ENCODE data around the gene LPIN3. TPM values are rescaled to one million over a fixed set of nuclear protein-coding genes. Genes with fewer than 3 reads are reported as not detected.

LPIN3 gene
- total RNA-seq, 6 donors from 2014 or later: 9.4 to 78.6 (median 14.2) TPM

GRCh38 chr20:41367393-41367695 lies 26.7 kb downstream of the LPIN3 start:
- ATAC-seq (ENCODE audit: low FRiP score in 2 of 2): no peak

GRCh38 chr20:41367956-41368355 lies 27.3 kb downstream of the LPIN3 start:
- Histone ChIP-seq H3K4me1 (peaks cover 8 to 16% (median 10%) of the 10 kb centered on the region in 4 donors), H3K36me3 (no peaks in the 10 kb centered on the region), H3K27me3 (peaks cover 0 to 26% (median 11%) of the 10 kb centered on the region in 4 donors), H3K27ac (no peak overlapping the region), H3K4me3 (no peak overlapping the region), H3K9me3 (peaks cover 4 to 11% (median 9%) of the 10 kb centered on the region in 4 donors)
- TF ChIP-seq CTCF (IDR thresholded peaks at IDR 0.05): no peak
- no peak for TF ChIP-seq EP300 (IDR thresholded peaks at IDR 0.05)
- no peak for TF ChIP-seq POLR2AphosphoS5 (IDR thresholded peaks at IDR 0.05)
- TF ChIP-seq POLR2A (IDR thresholded peaks at IDR 0.05): no peak
- ATAC-seq (ENCODE audit: low FRiP score in 2 of 2): no peak
- WGBS, 2 donors: 90 to 98% methylated on average over 3 of the region's 3 CpGs
- no peak for DNase-seq

More at GRCh38 chr20:41367393-41367695, 26.7 kb downstream of the LPIN3 start:
- Histone ChIP-seq H3K27ac (no peak overlapping the region), H3K4me1 (peaks cover 8 to 16% (median 10%) of the 10 kb centered on the region in 4 donors), H3K4me3 (no peak overlapping the region), H3K36me3 (no peaks in the 10 kb centered on the region), H3K9me3 (peaks cover 4 to 11% (median 9%) of the 10 kb centered on the region in 4 donors), H3K27me3 (peaks cover 0 to 26% (median 11%) of the 10 kb centered on the region in 4 donors)
- no peak for DNase-seq
- WGBS, 2 donors: 61 to 74% methylated on average over 8 to 13 of the region's 13 CpGs
- TF ChIP-seq CTCF (IDR thresholded peaks at IDR 0.05): no peak
- TF ChIP-seq POLR2A (IDR thresholded peaks at IDR 0.05): no peak

GRCh38 chr20:41369673-41370072 lies 29.1 kb downstream of the LPIN3 start:
- no peak overlapping the region for H3K4me3 ChIP-seq
- H3K27ac ChIP-seq: no peak overlapping the region
- TF ChIP-seq EP300 (IDR thresholded peaks at IDR 0.05) (no peak), CTCF (IDR thresholded peaks at IDR 0.05) (no peak), POLR2A (IDR thresholded peaks at IDR 0.05) (no peak), POLR2AphosphoS5 (IDR thresholded peaks at IDR 0.05) (no peak)
- H3K36me3 ChIP-seq: no peaks in the 10 kb centered on the region
- H3K9me3 ChIP-seq: peaks cover 4 to 11% (median 9%) of the 10 kb centered on the region in 4 donors
- 55 to 56% methylated on average over 2 of the region's 2 CpGs for WGBS, 2 donors
- H3K27me3 ChIP-seq: peaks cover 0 to 23% (median 11%) of the 10 kb centered on the region in 4 donors
- no peak for DNase-seq
- ATAC-seq (ENCODE audit: low FRiP score in 2 of 2): no peak
- H3K4me1 ChIP-seq: peaks cover 8 to 16% (median 10%) of the 10 kb centered on the region in 4 donors

GRCh38 chr20:41370176-41370575 lies 29.6 kb downstream of the LPIN3 start:
- Histone ChIP-seq H3K4me1 (peaks cover 8 to 16% (median 10%) of the 10 kb centered on the region in 4 donors), H3K4me3 (no peak overlapping the region), H3K27ac (no peak overlapping the region), H3K27me3 (peaks cover 0 to 22% (median 10%) of the 10 kb centered on the region in 4 donors), H3K36me3 (no peaks in the 10 kb centered on the region), H3K9me3 (peaks cover 4 to 11% (median 9%) of the 10 kb centered on the region in 4 donors)
- TF ChIP-seq POLR2AphosphoS5 (IDR thresholded peaks at IDR 0.05) (no peak), CTCF (IDR thresholded peaks at IDR 0.05) (no peak), EP300 (IDR thresholded peaks at IDR 0.05) (no peak), POLR2A (IDR thresholded peaks at IDR 0.05) (no peak)
- 78% methylated on average over 3 to 5 of the region's 5 CpGs for WGBS, 2 donors
- ATAC-seq (ENCODE audit: low FRiP score in 2 of 2): no peak
- no peak for DNase-seq

- no peak overlapping the region for H3K4me3 ChIP-seq
- TF ChIP-seq CTCF (IDR thresholded peaks at IDR 0.05) (no peak), POLR2A (IDR thresholded peaks at IDR 0.05) (no peak), POLR2AphosphoS5 (IDR thresholded peaks at IDR 0.05) (no peak), EP300 (IDR thresholded peaks at IDR 0.05) (no peak)
- peaks cover 4 to 7% (median 4%) of the 10 kb centered on the region in 4 donors for H3K4me1 ChIP-seq
- peaks cover 4 to 11% (median 9%) of the 10 kb centered on the region in 4 donors for H3K9me3 ChIP-seq
- no peaks in the 10 kb centered on the region for H3K36me3 ChIP-seq
- DNase-seq (no peak), ATAC-seq (ENCODE audit: low FRiP score in 2 of 2) (no peak)
- 85 to 87% methylated on average over 4 of the region's 4 CpGs for WGBS, 2 donors
- H3K27me3 ChIP-seq: peaks cover 0 to 11% (median 4%) of the 10 kb centered on the region in 4 donors
- no peak overlapping the region for H3K27ac ChIP-seq
Observed at GRCh38 chr20:41371371-41371770, 30.8 kb downstream of the LPIN3 start.

Data from upper lobe of left lung (tissue), 6 donors.